Liver (tissue), 9 donors: ENCODE results near the gene SYCE3. TPM values are rescaled to one million over a fixed set of nuclear protein-coding genes. Genes with fewer than 3 reads are reported as not detected.

Experiments
- DNase-seq: peaks from one replicate; pipeline ENCODE4 v3.0.0-alpha.2; 2017; ENCODE audit warnings: low spot score
- H3K27ac ChIP-seq, 2 donors: one replicate each; pipeline ENCODE4 v1.7.0; 2013; ENCODE audit warnings: inconsistent platforms in 2 of 2, low read length in 2 of 2, control low read depth in 1 of 2, low read depth in 1 of 2, mild to moderate bottlenecking in 1 of 2
- H3K27me3 ChIP-seq, 4 donors: one replicate each; pipeline versions ENCODE4 v1.6.1 to v1.7.0; 2013; ENCODE audit warnings: low read length in 3 of 4, inconsistent platforms in 1 of 4, mild to moderate bottlenecking in 1 of 4, moderate library complexity in 1 of 4; ENCODE audit not compliant: control insufficient read depth in 4 of 4, insufficient read depth in 4 of 4
- H3K36me3 ChIP-seq, 4 donors: one replicate each; pipeline versions ENCODE4 v1.6.1 to v1.7.0; 2013; ENCODE audit warnings: low read length in 3 of 4, mild to moderate bottlenecking in 3 of 4, low read depth in 1 of 4, moderate library complexity in 1 of 4; ENCODE audit not compliant: control insufficient read depth in 4 of 4, insufficient read depth in 3 of 4
- H3K4me1 ChIP-seq, 4 donors: one replicate each; pipeline versions ENCODE4 v1.6.1 to v1.7.0; 2013; ENCODE audit warnings: low read length in 3 of 4, mild to moderate bottlenecking in 3 of 4, moderate library complexity in 1 of 4; ENCODE audit not compliant: control insufficient read depth in 4 of 4, insufficient read depth in 4 of 4
- H3K4me3 ChIP-seq, 3 donors: one replicate each; pipeline versions ENCODE4 v1.6.1 to v1.7.0; 2013; ENCODE audit warnings: low read length in 3 of 3, control low read depth in 1 of 3, low read depth in 1 of 3, mild to moderate bottlenecking in 1 of 3
- H3K9ac ChIP-seq, 2 donors: one replicate each; pipeline ENCODE4 v1.7.0; 2013; ENCODE audit warnings: low read length in 2 of 2, mild to moderate bottlenecking in 2 of 2, moderate library complexity in 2 of 2, control low read depth in 1 of 2, low read depth in 1 of 2
- H3K9me3 ChIP-seq, 4 donors: one replicate each; pipeline versions ENCODE4 v1.6.1 to v1.7.0; 2013; ENCODE audit warnings: low read length in 3 of 4; ENCODE audit not compliant: control insufficient read depth in 4 of 4
- CTCF ChIP-seq: fragments of 150-350 bp; IDR thresholded peaks from 2 replicates; pipeline ENCODE4 v1.5.1; 2017; ENCODE audit warnings: improper control_type of control experiment, low read depth, low read length; ENCODE audit not compliant: missing input control
- EGR1 ChIP-seq, 2 donors: IDR thresholded peaks; 2 replicates each; pipeline ENCODE4 v1.6.1; 2016 to 2018; ENCODE audit warnings: antibody characterized with exemption in 2 of 2, low read depth in 2 of 2
- FOXA1 ChIP-seq: IDR thresholded peaks from 2 replicates; pipeline ENCODE4 v1.6.1; 2016; ENCODE audit warnings: antibody characterized with exemption
- FOXA2 ChIP-seq: IDR thresholded peaks from 2 replicates; pipeline ENCODE4 v1.6.1; 2016; ENCODE audit warnings: antibody characterized with exemption
- GABPA ChIP-seq, 2 donors: IDR thresholded peaks in 1 of 2; conservative IDR thresholded peaks in 1 of 2; 2 replicates each; pipeline ENCODE4 v1.6.1; 2016; ENCODE audit warnings: antibody characterized with exemption in 2 of 2, mild to moderate bottlenecking in 1 of 2, moderate library complexity in 1 of 2
- HNF4A ChIP-seq, 2 donors: conservative IDR thresholded peaks; 2 replicates each; pipeline ENCODE4 v1.6.1; 2016; ENCODE audit warnings: antibody characterized with exemption in 2 of 2, mild to moderate bottlenecking in 2 of 2
- HNF4G ChIP-seq: IDR thresholded peaks from 2 replicates; pipeline ENCODE4 v1.6.1; 2016; ENCODE audit warnings: antibody characterized with exemption
- JUND ChIP-seq, 2 donors: IDR thresholded peaks; 2 replicates each; pipeline ENCODE4 v1.6.1; 2016; ENCODE audit warnings: antibody characterized with exemption in 2 of 2
- MAX ChIP-seq: IDR thresholded peaks from 2 replicates; pipeline ENCODE4 v1.6.1; 2016; ENCODE audit warnings: antibody characterized with exemption
- RAD21 ChIP-seq, 2 donors: IDR thresholded peaks; 2 replicates each; pipeline ENCODE4 v1.6.1; 2016; ENCODE audit warnings: antibody characterized with exemption in 2 of 2, mild to moderate bottlenecking in 2 of 2
- RXRA ChIP-seq, 2 donors: IDR thresholded peaks; 2 replicates each; pipeline ENCODE4 v1.6.1; 2017 to 2018; ENCODE audit warnings: antibody characterized with exemption in 2 of 2, mild to moderate bottlenecking in 1 of 2
- SP1 ChIP-seq: IDR thresholded peaks from 2 replicates; pipeline ENCODE4 v1.6.1; 2018; ENCODE audit warnings: antibody characterized with exemption, mild to moderate bottlenecking
- TAF1 ChIP-seq: conservative IDR thresholded peaks from 2 replicates; pipeline ENCODE4 v1.6.1; 2016; ENCODE audit warnings: antibody characterized with exemption, mild to moderate bottlenecking
- YY1 ChIP-seq: IDR thresholded peaks from 2 replicates; pipeline ENCODE4 v1.6.1; 2016; ENCODE audit warnings: antibody characterized with exemption, mild to moderate bottlenecking
- ZBTB33 ChIP-seq: IDR thresholded peaks from 2 replicates; pipeline ENCODE4 v1.6.1; 2016; ENCODE audit warnings: antibody characterized with exemption
- WGBS: extraction: QIAGEN DNeasy Blood & Tissue Kit; methylation state at CpG from one replicate; pipeline ENCODE4 v1.1.7; 2013; 5-methylcytosine and 5-hydroxymethylcytosine counted together
- polyA plus RNA-seq, 2 donors: library from polyadenylated mRNA; stranded (reverse) in 1 of 2; unstranded in 1 of 2; fragments of 200-250 nt in 1 of 2; fragments of >200 nt in 1 of 2; fragmentation: Nextera tagmentation in 1 of 2; extraction: Ambion mirVana in 1 of 2; gene quantifications; one replicate each; pipeline versions ENCODE4 v1.2.1 to v1.2.3, GENCODE V29; 2013 to 2015
- total RNA-seq, 2 donors: library from RNA; depleted of rRNA; stranded (reverse); fragments of >200 nt; gene quantifications; one replicate each; pipeline ENCODE4 v1.2.3, GENCODE V29; 2014
- TF ChIP-seq, protein P1 (sequence below): IDR thresholded peaks from 2 replicates; pipeline ENCODE4 v1.6.1; 2016; ENCODE audit warnings: antibody characterized with exemption, mild to moderate bottlenecking
- TF ChIP-seq, protein P2 (sequence below): IDR thresholded peaks from 2 replicates; pipeline ENCODE4 v1.6.1; 2016; ENCODE audit warnings: antibody characterized with exemption
- donor health status: healthy.
- donor health status: healthy.
- donor health status: healthy.
- donor health status: healthy.
- donor health status: healthy.

The SYCE3 gene
- total and polyA plus RNA-seq, 4 donors: 0.45 to 2.2 TPM; not detected in 2

DNA sequence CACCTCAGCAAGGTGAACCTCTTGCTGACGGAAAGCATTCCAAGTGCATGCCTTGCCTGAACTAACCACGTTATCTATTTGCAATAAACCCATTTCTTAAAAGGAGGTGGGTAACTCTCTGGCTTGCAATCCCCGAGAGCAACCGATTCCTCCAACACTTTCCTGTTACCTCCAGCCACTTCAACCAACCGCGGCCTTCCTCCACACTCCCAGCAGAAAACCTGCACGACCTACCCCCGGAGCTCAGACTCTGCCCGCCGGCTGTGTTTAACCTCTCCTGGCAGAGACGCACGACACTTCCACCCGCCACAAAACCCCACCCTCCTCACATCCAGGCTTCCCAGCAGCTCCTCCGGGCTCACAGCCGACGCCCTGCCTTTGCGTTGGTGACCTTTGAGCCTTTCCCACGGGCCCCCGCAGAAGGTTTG lies 38.0 kb downstream of the SYCE3 start:
- Histone ChIP-seq H3K36me3 (peaks cover 9 to 29% (median 11%) of the 10 kb centered on the region in 4 donors), H3K27me3 (no peaks in the 10 kb centered on the region), H3K4me1 (peaks cover 13 to 56% (median 31%) of the 10 kb centered on the region in 4 donors), H3K9me3 (no peaks in the 10 kb centered on the region), H3K27ac (peak overlapping the region; percentile 92 to 96), H3K9ac (peak overlapping the region in 1 of 2 donors; percentile 24), H3K4me3 (peak overlapping the region; percentile 38 to 74 (median 40))
- 4% methylated on average over 19 of the region's 19 CpGs for WGBS
- no peak for DNase-seq
- TF ChIP-seq CTCF: no peak
- TF ChIP-seq RXRA (IDR thresholded peaks at IDR 0.05): no peak
- no peak for TF ChIP-seq RAD21 (IDR thresholded peaks at IDR 0.05)
- TF ChIP-seq ZBTB33: no peak
- no peak for TF ChIP-seq FOXA2
- no peak for TF ChIP-seq MAX
- TF ChIP-seq HNF4A (conservative IDR thresholded peaks at IDR 0.05): peak; percentile 58 to 72

DNA sequence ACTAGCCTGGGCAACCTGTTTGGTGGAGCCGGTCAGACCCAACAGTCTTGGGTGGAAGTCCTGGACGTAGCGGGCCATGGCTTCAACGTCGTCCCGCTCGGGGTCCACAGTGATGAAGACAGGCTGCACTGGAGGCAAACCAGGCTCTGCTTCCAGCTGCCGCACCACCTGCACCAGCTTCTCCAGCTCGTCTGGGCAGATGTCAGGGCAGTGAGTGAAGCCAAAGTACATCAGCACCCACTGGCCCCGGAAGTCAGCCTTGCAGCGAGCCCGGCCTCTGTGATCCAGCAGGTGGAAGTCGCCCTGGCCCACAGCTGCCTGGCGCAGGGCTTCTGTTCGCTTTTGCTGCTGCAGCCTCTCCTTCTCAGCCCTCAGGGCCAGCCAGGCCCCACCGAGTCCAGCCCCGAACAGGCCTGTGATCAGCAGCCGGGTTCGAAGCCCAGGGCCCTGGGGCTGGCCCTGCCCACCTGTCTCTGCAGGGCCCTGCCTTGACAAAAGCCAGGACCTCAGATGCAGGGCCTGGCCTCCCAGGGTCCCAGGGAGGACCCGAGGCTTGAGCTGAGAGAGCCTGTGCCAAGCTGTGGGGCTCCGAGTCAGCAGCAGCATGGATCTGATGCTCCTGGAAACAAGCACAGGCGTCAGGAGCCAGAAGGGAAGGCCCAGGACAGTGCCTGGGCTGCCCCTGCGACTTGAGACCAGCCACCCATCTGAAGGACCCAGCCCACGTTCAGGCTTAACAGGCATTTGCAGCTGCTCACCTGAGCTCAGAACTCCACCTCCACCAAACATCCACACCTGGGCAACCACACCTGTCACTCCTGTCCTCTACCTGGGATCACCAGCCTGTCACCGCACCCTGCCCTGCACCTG lies 38.7 kb downstream of the SYCE3 start:
- Histone ChIP-seq H3K4me3 (peak overlapping the region in 2 of 3 donors; percentile 40 to 74), H3K4me1 (peaks cover 11 to 51% (median 25%) of the 10 kb centered on the region in 4 donors), H3K9me3 (no peaks in the 10 kb centered on the region), H3K9ac (peak overlapping the region in 1 of 2 donors; percentile 24), H3K27me3 (no peaks in the 10 kb centered on the region), H3K27ac (no peak overlapping the region), H3K36me3 (peaks cover 9 to 36% (median 14%) of the 10 kb centered on the region in 4 donors)
- DNase-seq: no peak
- WGBS: 76% methylated on average over 25 of the region's 25 CpGs
- TF ChIP-seq RAD21 (IDR thresholded peaks at IDR 0.05) (no peak), MAX (no peak), FOXA1 (no peak), SP1 (no peak), HNF4A (conservative IDR thresholded peaks at IDR 0.05) (no peak), HNF4G (no peak), FOXA2 (no peak), EGR1 (IDR thresholded peaks at IDR 0.05; ENCODE audit: low read depth in 2 of 2) (no peak), TAF1 (no peak), GABPA (IDR thresholded peaks at IDR 0.05 in 1 of 2, conservative IDR thresholded peaks at IDR 0.05 in 1 of 2) (no peak), JUND (IDR thresholded peaks at IDR 0.05) (no peak), ZBTB33 (no peak), CTCF (no peak), YY1 (no peak), RXRA (IDR thresholded peaks at IDR 0.05) (no peak)
- TF ChIP-seq, protein P1, sequence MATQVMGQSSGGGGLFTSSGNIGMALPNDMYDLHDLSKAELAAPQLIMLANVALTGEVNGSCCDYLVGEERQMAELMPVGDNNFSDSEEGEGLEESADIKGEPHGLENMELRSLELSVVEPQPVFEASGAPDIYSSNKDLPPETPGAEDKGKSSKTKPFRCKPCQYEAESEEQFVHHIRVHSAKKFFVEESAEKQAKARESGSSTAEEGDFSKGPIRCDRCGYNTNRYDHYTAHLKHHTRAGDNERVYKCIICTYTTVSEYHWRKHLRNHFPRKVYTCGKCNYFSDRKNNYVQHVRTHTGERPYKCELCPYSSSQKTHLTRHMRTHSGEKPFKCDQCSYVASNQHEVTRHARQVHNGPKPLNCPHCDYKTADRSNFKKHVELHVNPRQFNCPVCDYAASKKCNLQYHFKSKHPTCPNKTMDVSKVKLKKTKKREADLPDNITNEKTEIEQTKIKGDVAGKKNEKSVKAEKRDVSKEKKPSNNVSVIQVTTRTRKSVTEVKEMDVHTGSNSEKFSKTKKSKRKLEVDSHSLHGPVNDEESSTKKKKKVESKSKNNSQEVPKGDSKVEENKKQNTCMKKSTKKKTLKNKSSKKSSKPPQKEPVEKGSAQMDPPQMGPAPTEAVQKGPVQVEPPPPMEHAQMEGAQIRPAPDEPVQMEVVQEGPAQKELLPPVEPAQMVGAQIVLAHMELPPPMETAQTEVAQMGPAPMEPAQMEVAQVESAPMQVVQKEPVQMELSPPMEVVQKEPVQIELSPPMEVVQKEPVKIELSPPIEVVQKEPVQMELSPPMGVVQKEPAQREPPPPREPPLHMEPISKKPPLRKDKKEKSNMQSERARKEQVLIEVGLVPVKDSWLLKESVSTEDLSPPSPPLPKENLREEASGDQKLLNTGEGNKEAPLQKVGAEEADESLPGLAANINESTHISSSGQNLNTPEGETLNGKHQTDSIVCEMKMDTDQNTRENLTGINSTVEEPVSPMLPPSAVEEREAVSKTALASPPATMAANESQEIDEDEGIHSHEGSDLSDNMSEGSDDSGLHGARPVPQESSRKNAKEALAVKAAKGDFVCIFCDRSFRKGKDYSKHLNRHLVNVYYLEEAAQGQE: no peak
- TF ChIP-seq, protein P2, sequence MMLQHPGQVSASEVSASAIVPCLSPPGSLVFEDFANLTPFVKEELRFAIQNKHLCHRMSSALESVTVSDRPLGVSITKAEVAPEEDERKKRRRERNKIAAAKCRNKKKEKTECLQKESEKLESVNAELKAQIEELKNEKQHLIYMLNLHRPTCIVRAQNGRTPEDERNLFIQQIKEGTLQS: no peak
